HepG2 (cell line): ENCODE measurements around the gene HMG20B. TPM values are rescaled to one million over a fixed set of nuclear protein-coding genes. Genes with fewer than 3 reads are reported as not detected.

Experiments used
- ATAC-seq: fragments of 200-7000 bp; cut with Tn5 transposase; 3 replicates; pipeline ENCODE4 v1.9.1; 2020; ENCODE audit warnings: mild to moderate bottlenecking, moderate library complexity
- BruUV-seq: library from RNA; stranded (reverse); fragments of 400-500 nt; replicated peaks from 2 replicates; lab custom pipeline; 2021; lab: Mats Ljungman, UMichigan
- CTCF ChIA-PET: fragments of 300-600 bp; formaldehyde crosslinking; extraction: SDS; loops from one replicate; lab custom pipeline; 2021; ENCODE audit warnings: low total read pairs, inconsistent platforms, low intra/inter-chr PET ratio; lab: Yijun Ruan, JAX
- POLR2A ChIA-PET: fragments of 350-600 bp; sonication (Branson Sonifier 250); formaldehyde crosslinking; loops from one replicate; lab custom pipeline; 2020; ENCODE audit warnings: antibody characterized with exemption, inconsistent platforms; lab: Yijun Ruan, JAX
- DNase-seq: peaks from one replicate; pipeline ENCODE4 v3.0.0-alpha.2; 2015; ENCODE audit warnings: low spot score
- FAIRE-seq: peaks from 3 replicates; lab custom pipeline; 2011; peaks lifted over from hg19 to GRCh38; lab: Jason Lieb, UNC
- H2AFZ ChIP-seq: one replicate; pipeline ENCODE4 v1.6.1; 2011; ENCODE audit warnings: low read length, inconsistent platforms
- H3K27ac ChIP-seq: fragments of 300-600 bp; 3 replicates; pipeline ENCODE4 v1.8.0; 2011; ENCODE audit warnings: mixed run types, mild to moderate bottlenecking, mixed read lengths, low read length, inconsistent platforms; ENCODE audit not compliant: insufficient read depth; ENCODE audit errors: extremely low read length
- H3K27me3 ChIP-seq, 2 experiments: fragments of 200-600 bp in 1 of 2; 2 replicates in 1 of 2; 3 replicates in 1 of 2; pipeline versions ENCODE4 v1.6.0 to v1.8.0; 2011; ENCODE audit warnings: low read length in 2 of 2, mild to moderate bottlenecking in 2 of 2, moderate library complexity in 2 of 2, inconsistent platforms in 1 of 2; ENCODE audit not compliant: insufficient read depth in 2 of 2, control insufficient read depth in 1 of 2
- H3K36me3 ChIP-seq, 2 experiments: fragments of 200-600 bp in 1 of 2; replicated peaks in 1 of 2; 2 replicates in 1 of 2; 3 replicates in 1 of 2; pipeline versions ENCODE4 v1.5.1 to v1.8.0; 2011; ENCODE audit warnings: low read length in 2 of 2, inconsistent platforms in 1 of 2; ENCODE audit not compliant: insufficient read depth in 2 of 2, control insufficient read depth in 1 of 2
- H3K4me1 ChIP-seq: 2 replicates; pipeline ENCODE4 v1.5.1; 2012; ENCODE audit warnings: low read length, inconsistent platforms; ENCODE audit not compliant: insufficient read depth
- H3K4me2 ChIP-seq: 2 replicates; pipeline ENCODE4 v1.6.0; 2011; ENCODE audit warnings: low read depth, low read length, inconsistent platforms
- H3K4me3 ChIP-seq, 3 experiments: fragments of 200-600 bp in 1 of 3; sonication (generic), shearing (Covaris generic) in 1 of 3; replicated peaks in 1 of 3; 2 replicates each; pipeline ENCODE4 v1.5.1; 2011 to 2016; ENCODE audit warnings: low read length in 3 of 3, inconsistent platforms in 2 of 3, low read depth in 2 of 3, mild to moderate bottlenecking in 2 of 3, control low read depth in 1 of 3, mixed read lengths in 1 of 3; ENCODE audit not compliant: insufficient read depth in 1 of 3
- H3K79me2 ChIP-seq: one replicate; pipeline ENCODE4 v1.6.1; 2011; ENCODE audit warnings: low read length, inconsistent platforms; ENCODE audit not compliant: insufficient read depth
- H3K9ac ChIP-seq: 2 replicates; pipeline ENCODE4 v1.6.0; 2011; ENCODE audit warnings: mild to moderate bottlenecking, low read depth, low read length, inconsistent platforms; ENCODE audit not compliant: insufficient read depth
- H3K9me3 ChIP-seq: 2 replicates; pipeline ENCODE4 v1.5.1; 2012; ENCODE audit warnings: mild to moderate bottlenecking, low read length
- H4K20me1 ChIP-seq: 2 replicates; pipeline ENCODE4 v1.6.0; 2011; ENCODE audit warnings: inconsistent platforms, mild to moderate bottlenecking, low read length, moderate library complexity; ENCODE audit not compliant: insufficient read depth
- CBX1 ChIP-seq: IDR thresholded peaks from one replicate; pipeline ENCODE4 v1.6.1; 2016; ENCODE audit warnings: antibody characterized with exemption, low read depth
- CCDC6 ChIP-seq: sonication (generic); formaldehyde crosslinking; IDR thresholded peaks from 2 replicates; pipeline ENCODE4 v1.8.1; 2022; ENCODE audit warnings: mild to moderate bottlenecking, missing genetic modification reagents, moderate library complexity
- CREB1 ChIP-seq, 2 experiments: fragments of 450-650 bp in 1 of 2; IDR thresholded peaks; 2 replicates each; pipeline ENCODE4 v1.6.1; 2016 to 2017; ENCODE audit warnings: control low read depth in 1 of 2, mild to moderate bottlenecking in 1 of 2, missing compliant biosample characterization in 1 of 2, missing genetic modification characterization in 1 of 2
- GABPB1 ChIP-seq: IDR thresholded peaks from 2 replicates; pipeline ENCODE4 v1.6.1; 2016; ENCODE audit warnings: mild to moderate bottlenecking, missing genetic modification reagents, moderate library complexity, missing compliant biosample characterization
- MAFG ChIP-seq: sonication (generic); formaldehyde crosslinking; IDR thresholded peaks from 2 replicates; pipeline ENCODE4 v1.5.1; 2020; ENCODE audit warnings: mild to moderate bottlenecking, missing genetic modification reagents
- NFKB2 ChIP-seq: sonication (generic); formaldehyde crosslinking; IDR thresholded peaks from 2 replicates; pipeline ENCODE4 v1.4.0; 2020; ENCODE audit warnings: missing genetic modification reagents, borderline replicate concordance
- NR2F2 ChIP-seq: IDR thresholded peaks from 2 replicates; pipeline ENCODE4 v1.6.1; 2012; ENCODE audit warnings: low read depth, inconsistent platforms, borderline replicate concordance
- NR2F6 ChIP-seq, 2 experiments: IDR thresholded peaks; 2 replicates each; pipeline ENCODE4 v1.6.1; 2016; ENCODE audit warnings: antibody characterized with exemption in 1 of 2, mild to moderate bottlenecking in 1 of 2
- PHF20 ChIP-seq: sonication (generic); formaldehyde crosslinking; IDR thresholded peaks from 2 replicates; pipeline ENCODE4 v1.5.0; 2020; ENCODE audit warnings: mild to moderate bottlenecking, missing genetic modification reagents
- RBM39 ChIP-seq: fragments of 200-400 bp; formaldehyde crosslinking; IDR thresholded peaks from one replicate; pipeline ENCODE4 v1.6.1; 2018; ENCODE audit warnings: antibody characterized with exemption, mild to moderate bottlenecking, low read depth, low read length; ENCODE audit not compliant: poor library complexity, severe bottlenecking
- SP5 ChIP-seq: IDR thresholded peaks from 2 replicates; pipeline ENCODE4 v1.6.1; 2016; ENCODE audit warnings: low read depth, borderline replicate concordance
- SRSF4 ChIP-seq: fragments of 200-400 bp; formaldehyde crosslinking; IDR thresholded peaks from one replicate; pipeline ENCODE4 v1.6.1; 2018; ENCODE audit warnings: mild to moderate bottlenecking, low read depth, low read length, moderate library complexity; ENCODE audit not compliant: poor library complexity, severe bottlenecking
- SSRP1 ChIP-seq: IDR thresholded peaks from 2 replicates; pipeline ENCODE4 v1.6.1; 2016; ENCODE audit warnings: control low read depth
- ZFP36L2 ChIP-seq: sonication (generic); formaldehyde crosslinking; IDR thresholded peaks from 2 replicates; pipeline ENCODE4 v1.4.0; 2020; ENCODE audit warnings: missing genetic modification reagents
- ZFX ChIP-seq: sonication (generic); formaldehyde crosslinking; IDR thresholded peaks from 2 replicates; pipeline ENCODE4 v1.4.0; 2020; ENCODE audit warnings: mild to moderate bottlenecking, low read depth, missing genetic modification reagents, moderate library complexity
- ZNF10 ChIP-seq: sonication (generic); formaldehyde crosslinking; IDR thresholded peaks from 2 replicates; pipeline ENCODE4 v1.4.0; 2020; ENCODE audit warnings: mild to moderate bottlenecking, low read depth, missing genetic modification reagents, borderline replicate concordance
- ZNF207 ChIP-seq: fragments of 450-650 bp; IDR thresholded peaks from 2 replicates; pipeline ENCODE4 v1.6.1; 2016; ENCODE audit warnings: antibody characterized with exemption, borderline replicate concordance
- ZNF335 ChIP-seq: sonication (generic); formaldehyde crosslinking; IDR thresholded peaks from 2 replicates; pipeline ENCODE4 v1.4.0; 2020; ENCODE audit warnings: missing genetic modification reagents
- ZNF674 ChIP-seq: sonication (generic); formaldehyde crosslinking; IDR thresholded peaks from 2 replicates; pipeline ENCODE4 v1.5.0; 2020; ENCODE audit warnings: low read depth, mild to moderate bottlenecking, missing genetic modification reagents
- ZNF768 ChIP-seq: sonication (generic); formaldehyde crosslinking; IDR thresholded peaks from 2 replicates; pipeline ENCODE4 v1.4.0; 2020; ENCODE audit warnings: missing genetic modification reagents
- ZNF776 ChIP-seq: sonication (generic); formaldehyde crosslinking; IDR thresholded peaks from 2 replicates; pipeline ENCODE4 v1.4.0; 2020; ENCODE audit warnings: mild to moderate bottlenecking, missing genetic modification reagents
- ZNF777 ChIP-seq: sonication (generic); formaldehyde crosslinking; IDR thresholded peaks from 2 replicates; pipeline ENCODE4 v1.4.0; 2020; ENCODE audit warnings: missing genetic modification reagents
- WGBS: methylation state at CpG from one replicate; pipeline ENCODE4 v1.1.6; 2017; ENCODE audit warnings: low lambda C conversion rate; 5-methylcytosine and 5-hydroxymethylcytosine counted together
- in situ Hi-C: cut with HindIII; loops from 2 replicates; pipeline ENCODE4 v1.10.0; 2017; ENCODE audit warnings: low pct_unique_long_range_greater_than_20kb; ENCODE audit not compliant: extremely low pct_ligation_motif_present
- intact Hi-C: fragments of 100-400 bp; cut with micrococcal nuclease; formaldehyde crosslinking; loops from one replicate; pipeline ENCODE4 v1.10.0; 2022; ENCODE audit not compliant: unreplicated experiment
- polyA plus RNA-seq, 8 experiments: library from polyadenylated mRNA; depleted of rRNA in 3 of 8; stranded (reverse) in 7 of 8; unstranded in 1 of 8; fragments of >200 nt; fragmentation: Illumina TruSeq in 4 of 8; extraction: Trizol in 4 of 8; gene quantifications; 2 replicates each; pipeline versions ENCODE4 v1.2.1 to v1.2.3, GENCODE V29; 2011 to 2016; ENCODE audit warnings: low read depth in 4 of 8, missing spikeins in 1 of 8, mixed read lengths in 1 of 8; ENCODE audit not compliant: insufficient read depth in 1 of 8
- total RNA-seq, 5 experiments: library from RNA; depleted of rRNA; stranded (reverse); fragments of >200 nt; fragmentation: Illumina TruSeq; extraction: Trizol; gene quantifications; 2 replicates each; pipeline ENCODE4 v1.2.3, GENCODE V29; 2016; ENCODE audit warnings: low read depth in 1 of 5
- TF ChIP-seq, protein P1 (sequence below): sonication (generic); formaldehyde crosslinking; IDR thresholded peaks from 2 replicates; pipeline ENCODE4 v1.8.0; 2022; ENCODE audit warnings: missing genetic modification reagents, low read depth, mild to moderate bottlenecking, borderline replicate concordance
- TF ChIP-seq, protein P2 (sequence below): sonication (generic); formaldehyde crosslinking; IDR thresholded peaks from 2 replicates; pipeline ENCODE4 v1.5.1; 2020; ENCODE audit warnings: missing genetic modification reagents, mild to moderate bottlenecking, borderline replicate concordance

The HMG20B gene
- total and polyA plus RNA-seq, 2 of the 13 experiments (the other 11 are each of a cell fraction or from before 2014, with no cell fraction given) = 23.9 to 29.2 TPM

DNA sequence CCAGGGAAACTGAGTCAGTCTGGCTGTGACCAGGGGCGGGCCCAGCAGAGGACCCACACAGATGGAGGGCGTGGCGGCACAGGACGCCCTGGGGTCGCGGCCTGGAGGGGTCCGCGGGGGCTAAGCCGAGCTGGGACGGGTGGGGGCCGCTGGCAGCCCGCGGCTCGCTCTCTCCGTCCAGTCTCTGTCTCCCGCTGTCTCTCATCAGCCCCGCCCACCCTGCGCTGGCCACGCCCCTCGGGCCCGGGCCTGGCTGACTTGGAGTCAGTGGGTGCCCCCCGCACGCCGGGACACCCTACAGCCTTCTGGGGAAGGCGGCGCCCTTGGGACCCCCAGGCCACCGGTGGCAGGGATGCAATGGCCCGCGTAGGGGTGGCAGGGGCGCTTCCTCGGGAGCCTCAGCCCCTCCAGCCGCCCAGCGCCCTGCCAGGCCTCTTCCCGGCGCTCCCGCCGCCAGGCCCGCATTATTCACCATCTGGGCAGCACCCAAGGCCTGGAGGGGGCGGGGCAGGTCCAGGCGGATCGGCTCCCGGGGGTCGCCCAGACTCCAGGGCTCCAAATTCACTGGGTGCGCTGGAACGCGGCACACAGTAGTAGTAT, 34.0 kb downstream of the HMG20B start, which contains the start of gene TBXA2R:
TBXA2R (minus strand) TSS at position 186 of the 600 bp plus-strand sequence. CDS start 6,241 bp downstream, outside the sequence.
- peaks cover 0 to 8% of the 10 kb centered on the region in 2 experiments; a peak in 2 of 5 replicates for H3K36me3 ChIP-seq
- intact Hi-C loops = no loop called here
- no peak within 1 kb of the TSS for H2AFZ ChIP-seq
- FAIRE-seq = no peak
- peak within 1 kb of the TSS; percentile 29; the same call in 1 of the 2 replicates for H3K9ac ChIP-seq
- POLR2A ChIA-PET = no interaction called here
- H3K4me2 ChIP-seq = peak within 1 kb of the TSS; percentile 77
- WGBS = no CpG with 5 or more reads among the region's 46 CpGs
- H3K27ac ChIP-seq = no peak within 1 kb of the TSS
- no peaks in the 10 kb centered on the region for H3K9me3 ChIP-seq
- peak; percentile 51 for ATAC-seq
- peaks cover 0 to 29% of the 10 kb centered on the region in 2 experiments; a peak in 2 of 5 replicates for H3K27me3 ChIP-seq
- no peak for DNase-seq
- no peaks in the 10 kb centered on the region for H4K20me1 ChIP-seq
- in situ Hi-C loops = no loop called here
- CTCF ChIA-PET = no interaction called here
- peak within 1 kb of the TSS; percentile 37 to 59 (median 49) for H3K4me3 ChIP-seq
- H3K79me2 ChIP-seq = no peaks in the 10 kb centered on the region
- peaks cover 48% of the 10 kb centered on the region for H3K4me1 ChIP-seq
- no TSS peak for BruUV-seq
- TF ChIP-seq GABPB1 (CRISPR knock-in tag) (no peak), CBX1 (no peak), SP5 (CRISPR knock-in tag) (peak; percentile 17; the same call in 1 of the 2 replicates), ZFX (peak; percentile 61), PHF20 (CRISPR knock-in tag) (no peak), SRSF4 (no peak), CCDC6 (CRISPR knock-in tag) (no peak), RBM39 (peak; percentile 42), ZNF674 (CRISPR knock-in tag) (no peak), SSRP1 (CRISPR knock-in tag) (no peak), ZNF10 (CRISPR knock-in tag) (no peak), ZNF768 (CRISPR knock-in tag) (no peak), ZFP36L2 (CRISPR knock-in tag) (no peak), ZNF776 (no peak), ZNF207 (no peak), NR2F6 (IDR thresholded peaks at IDR 0.05) (no peak), NR2F6 (CRISPR knock-in tag; IDR thresholded peaks at IDR 0.05) (no peak), ZNF777 (CRISPR knock-in tag) (0 out of 2 replicates have a peak, but pooled peaks have one; percentile 63), MAFG (no peak), CREB1 (IDR thresholded peaks at IDR 0.05) (no peak), CREB1 (CRISPR knock-in tag; IDR thresholded peaks at IDR 0.05) (no peak), NFKB2 (peak; percentile 21; the same call in 1 of the 2 replicates), NR2F2 (no peak), ZNF335 (CRISPR knock-in tag) (peak; percentile 49; the same call in 1 of the 2 replicates)
- TF ChIP-seq, protein P1, sequence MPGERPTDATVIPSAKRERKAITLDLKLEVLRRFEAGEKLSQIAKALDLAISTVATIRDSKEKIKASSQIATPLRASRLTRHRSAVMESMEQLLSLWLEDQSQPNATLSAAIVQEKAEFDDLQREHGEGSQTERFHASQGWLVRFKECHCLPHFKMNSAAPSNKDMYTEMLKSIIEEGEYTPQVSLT (CRISPR knock-in tag) = no peak
- TF ChIP-seq, protein P2, sequence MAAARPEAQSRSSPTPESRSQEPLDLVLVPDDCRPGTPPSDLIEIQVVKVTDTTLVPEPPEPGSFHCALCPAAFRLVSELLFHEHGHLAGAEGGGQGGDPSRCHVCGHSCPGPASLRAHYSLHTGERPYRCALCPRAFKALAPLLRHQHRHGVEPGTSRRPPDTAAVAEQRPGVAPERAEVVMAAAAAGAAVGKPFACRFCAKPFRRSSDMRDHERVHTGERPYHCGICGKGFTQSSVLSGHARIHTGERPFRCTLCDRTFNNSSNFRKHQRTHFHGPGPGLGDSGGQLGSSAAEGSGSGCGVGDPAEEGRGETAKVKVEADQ (CRISPR knock-in tag) = no peak
